Measurements from ENCODE around the gene C9orf50. TPM values are rescaled to one million over a fixed set of nuclear protein-coding genes. Genes with fewer than 3 reads are reported as not detected.

Gene C9orf50
- polyA plus RNA-seq, 2 donors: 0.05 TPM; not detected in 1

- Histone ChIP-seq H3K27me3 (ENCODE audit: control insufficient read depth in 1 of 2, insufficient read depth in 2 of 2, low read length in 2 of 2) (no peaks in the 10 kb centered on the region), H3K36me3 (ENCODE audit: control insufficient read depth in 2 of 2, insufficient read depth in 2 of 2, low read length in 1 of 2) (no peaks in the 10 kb centered on the region), H3K9me3 (ENCODE audit: control insufficient read depth in 2 of 2, insufficient read depth in 1 of 2, low read depth in 1 of 2, low read length in 1 of 2) (no peaks in the 10 kb centered on the region), H3K4me3 (ENCODE audit: low read depth in 1 of 2, low read length in 2 of 2) (no peak overlapping the region), H3K4me1 (ENCODE audit: control insufficient read depth in 2 of 2, insufficient read depth in 2 of 2, low read length in 1 of 2) (peaks cover 5 to 28% of the 10 kb centered on the region in 2 donors), H3K27ac (ENCODE audit: low read depth in 2 of 2, low read length in 1 of 2) (peak overlapping the region; percentile 58 to 82)
- 39 to 57% methylated on average over 14 of the region's 14 CpGs for WGBS, 2 donors
Measured at GRCh38 chr9:129570450-129571297, 50.2 kb downstream of the C9orf50 start.

- Histone ChIP-seq H3K27ac (ENCODE audit: low read depth in 2 of 2, low read length in 1 of 2) (peak overlapping the region; percentile 77 to 82), H3K4me1 (ENCODE audit: control insufficient read depth in 2 of 2, insufficient read depth in 2 of 2, low read length in 1 of 2) (peaks cover 5 to 28% of the 10 kb centered on the region in 2 donors), H3K36me3 (ENCODE audit: control insufficient read depth in 2 of 2, insufficient read depth in 2 of 2, low read length in 1 of 2) (no peaks in the 10 kb centered on the region), H3K4me3 (ENCODE audit: low read depth in 1 of 2, low read length in 2 of 2) (no peak overlapping the region), H3K9me3 (ENCODE audit: control insufficient read depth in 2 of 2, insufficient read depth in 1 of 2, low read depth in 1 of 2, low read length in 1 of 2) (no peaks in the 10 kb centered on the region), H3K27me3 (ENCODE audit: control insufficient read depth in 1 of 2, insufficient read depth in 2 of 2, low read length in 2 of 2) (no peaks in the 10 kb centered on the region)
- 68 to 69% methylated on average over 8 to 9 of the region's 9 CpGs for WGBS, 2 donors
Measured at GRCh38 chr9:129569502-129570449, 51.1 kb downstream of the C9orf50 start.

GRCh38 chr9:129568560-129569501, 52.1 kb downstream of the C9orf50 start:
- Histone ChIP-seq H3K36me3 (ENCODE audit: control insufficient read depth in 2 of 2, insufficient read depth in 2 of 2, low read length in 1 of 2) (no peaks in the 10 kb centered on the region), H3K27ac (ENCODE audit: low read depth in 2 of 2, low read length in 1 of 2) (peak overlapping the region; percentile 77 to 82), H3K4me3 (ENCODE audit: low read depth in 1 of 2, low read length in 2 of 2) (peak overlapping the region; percentile 41), H3K4me1 (ENCODE audit: control insufficient read depth in 2 of 2, insufficient read depth in 2 of 2, low read length in 1 of 2) (peaks cover 5 to 28% of the 10 kb centered on the region in 2 donors), H3K27me3 (ENCODE audit: control insufficient read depth in 1 of 2, insufficient read depth in 2 of 2, low read length in 2 of 2) (no peaks in the 10 kb centered on the region), H3K9me3 (ENCODE audit: control insufficient read depth in 2 of 2, insufficient read depth in 1 of 2, low read depth in 1 of 2, low read length in 1 of 2) (no peaks in the 10 kb centered on the region)
- 3% methylated on average over 52 to 92 of the region's 92 CpGs for WGBS, 2 donors

- Histone ChIP-seq H3K4me1 (ENCODE audit: control insufficient read depth in 2 of 2, insufficient read depth in 2 of 2, low read length in 1 of 2) (peaks cover 5 to 28% of the 10 kb centered on the region in 2 donors), H3K4me3 (ENCODE audit: low read depth in 1 of 2, low read length in 2 of 2) (peak overlapping the region; percentile 41), H3K27ac (ENCODE audit: low read depth in 2 of 2, low read length in 1 of 2) (peak overlapping the region; percentile 47 to 77), H3K36me3 (ENCODE audit: control insufficient read depth in 2 of 2, insufficient read depth in 2 of 2, low read length in 1 of 2) (no peaks in the 10 kb centered on the region), H3K9me3 (ENCODE audit: control insufficient read depth in 2 of 2, insufficient read depth in 1 of 2, low read depth in 1 of 2, low read length in 1 of 2) (no peaks in the 10 kb centered on the region), H3K27me3 (ENCODE audit: control insufficient read depth in 1 of 2, insufficient read depth in 2 of 2, low read length in 2 of 2) (no peaks in the 10 kb centered on the region)
- 5% methylated on average over 26 to 27 of the region's 27 CpGs for WGBS, 2 donors
Measured at GRCh38 chr9:129567842-129568559, 52.9 kb downstream of the C9orf50 start.

GRCh38 chr9:129567329-129567728, 53.6 kb downstream of the C9orf50 start:
- H3K4me1 ChIP-seq (ENCODE audit: control insufficient read depth in 2 of 2, insufficient read depth in 2 of 2, low read length in 1 of 2): peaks cover 5 to 23% of the 10 kb centered on the region in 2 donors
- no peaks in the 10 kb centered on the region for H3K9me3 ChIP-seq (ENCODE audit: control insufficient read depth in 2 of 2, insufficient read depth in 1 of 2, low read depth in 1 of 2, low read length in 1 of 2)
- H3K4me3 ChIP-seq (ENCODE audit: low read depth in 1 of 2, low read length in 2 of 2): no peak overlapping the region
- H3K27ac ChIP-seq (ENCODE audit: low read depth in 2 of 2, low read length in 1 of 2): no peak overlapping the region
- WGBS, 2 donors: 71 to 72% methylated on average over 10 of the region's 10 CpGs
- no peaks in the 10 kb centered on the region for H3K27me3 ChIP-seq (ENCODE audit: control insufficient read depth in 1 of 2, insufficient read depth in 2 of 2, low read length in 2 of 2)
- H3K36me3 ChIP-seq (ENCODE audit: control insufficient read depth in 2 of 2, insufficient read depth in 2 of 2, low read length in 1 of 2): no peaks in the 10 kb centered on the region

- Histone ChIP-seq H3K4me1 (ENCODE audit: control insufficient read depth in 2 of 2, insufficient read depth in 2 of 2, low read length in 1 of 2) (peaks cover 5 to 24% of the 10 kb centered on the region in 2 donors), H3K27ac (ENCODE audit: low read depth in 2 of 2, low read length in 1 of 2) (no peak overlapping the region), H3K4me3 (ENCODE audit: low read depth in 1 of 2, low read length in 2 of 2) (no peak overlapping the region), H3K36me3 (ENCODE audit: control insufficient read depth in 2 of 2, insufficient read depth in 2 of 2, low read length in 1 of 2) (no peaks in the 10 kb centered on the region), H3K9me3 (ENCODE audit: control insufficient read depth in 2 of 2, insufficient read depth in 1 of 2, low read depth in 1 of 2, low read length in 1 of 2) (no peaks in the 10 kb centered on the region), H3K27me3 (ENCODE audit: control insufficient read depth in 1 of 2, insufficient read depth in 2 of 2, low read length in 2 of 2) (no peaks in the 10 kb centered on the region)
- WGBS, 2 donors: 92 to 93% methylated on average over 25 of the region's 25 CpGs
Measured at GRCh38 chr9:129566563-129567266, 54.2 kb downstream of the C9orf50 start.

- Histone ChIP-seq H3K27ac (ENCODE audit: low read depth in 2 of 2, low read length in 1 of 2) (no peak overlapping the region), H3K36me3 (ENCODE audit: control insufficient read depth in 2 of 2, insufficient read depth in 2 of 2, low read length in 1 of 2) (no peaks in the 10 kb centered on the region), H3K27me3 (ENCODE audit: control insufficient read depth in 1 of 2, insufficient read depth in 2 of 2, low read length in 2 of 2) (no peaks in the 10 kb centered on the region), H3K4me3 (ENCODE audit: low read depth in 1 of 2, low read length in 2 of 2) (no peak overlapping the region), H3K4me1 (ENCODE audit: control insufficient read depth in 2 of 2, insufficient read depth in 2 of 2, low read length in 1 of 2) (peaks cover 0 to 10% of the 10 kb centered on the region in 2 donors), H3K9me3 (ENCODE audit: control insufficient read depth in 2 of 2, insufficient read depth in 1 of 2, low read depth in 1 of 2, low read length in 1 of 2) (no peaks in the 10 kb centered on the region)
- WGBS, 2 donors: 88% methylated on average over 8 of the region's 8 CpGs
Measured at GRCh38 chr9:129562917-129563316, 58.0 kb downstream of the C9orf50 start.

- Histone ChIP-seq H3K27ac (ENCODE audit: low read depth in 2 of 2, low read length in 1 of 2) (no peak overlapping the region), H3K36me3 (ENCODE audit: control insufficient read depth in 2 of 2, insufficient read depth in 2 of 2, low read length in 1 of 2) (no peaks in the 10 kb centered on the region), H3K9me3 (ENCODE audit: control insufficient read depth in 2 of 2, insufficient read depth in 1 of 2, low read depth in 1 of 2, low read length in 1 of 2) (no peaks in the 10 kb centered on the region), H3K4me1 (ENCODE audit: control insufficient read depth in 2 of 2, insufficient read depth in 2 of 2, low read length in 1 of 2) (peaks cover 0 to 9% of the 10 kb centered on the region in 2 donors), H3K4me3 (ENCODE audit: low read depth in 1 of 2, low read length in 2 of 2) (no peak overlapping the region), H3K27me3 (ENCODE audit: control insufficient read depth in 1 of 2, insufficient read depth in 2 of 2, low read length in 2 of 2) (no peaks in the 10 kb centered on the region)
- WGBS, 2 donors: 84 to 85% methylated on average over 12 of the region's 12 CpGs
Measured at GRCh38 chr9:129562514-129562913, 58.4 kb downstream of the C9orf50 start.

Measured in esophagus (tissue), 2 donors.